Hepatocyte (in vitro differentiated cells): ENCODE measurements around the gene C19orf38. TPM values are rescaled to one million over a fixed set of nuclear protein-coding genes. Genes with fewer than 3 reads are reported as not detected.
A peak's percentile ranks its signal among the peaks of the same experiment; 100 is the strongest.

Source experiments
- DNase-seq: peaks from one replicate; pipeline ENCODE4 v3.0.0-alpha.2; 2016; ENCODE audit warnings: low spot score
- H2AFZ ChIP-seq: fragments of 200-600 bp; sonication (generic); 2 replicates; pipeline ENCODE4 v1.6.0; 2016; ENCODE audit warnings: antibody characterized with exemption, mild to moderate bottlenecking
- H3K27ac ChIP-seq: fragments of 200-600 bp; sonication (generic); 2 replicates; pipeline ENCODE4 v1.5.1; 2016; ENCODE audit warnings: mild to moderate bottlenecking
- H3K27me3 ChIP-seq: fragments of 200-600 bp; sonication (generic); 2 replicates; pipeline ENCODE4 v1.6.1; 2016
- H3K36me3 ChIP-seq: fragments of 200-600 bp; sonication (generic); replicated peaks from 2 replicates; pipeline ENCODE4 v1.5.1; 2016; ENCODE audit warnings: low read depth; ENCODE audit not compliant: insufficient read depth
- H3K4me1 ChIP-seq: fragments of 200-600 bp; sonication (generic); 2 replicates; pipeline ENCODE4 v1.5.1; 2016; ENCODE audit warnings: mild to moderate bottlenecking, moderate library complexity; ENCODE audit not compliant: insufficient read depth
- H3K4me2 ChIP-seq: fragments of 200-600 bp; sonication (generic); 2 replicates; pipeline ENCODE4 v1.6.0; 2016
- H3K4me3 ChIP-seq: fragments of 200-600 bp; sonication (generic); 2 replicates; pipeline ENCODE4 v1.5.1; 2016; ENCODE audit warnings: mild to moderate bottlenecking
- H3K79me2 ChIP-seq: fragments of 200-600 bp; sonication (generic); 2 replicates; pipeline ENCODE4 v1.6.0; 2017; ENCODE audit warnings: mild to moderate bottlenecking
- H3K9me2 ChIP-seq: fragments of 200-600 bp; sonication (generic); replicated peaks from 2 replicates; pipeline ENCODE4 v1.6.0; 2017; ENCODE audit warnings: mild to moderate bottlenecking; ENCODE audit not compliant: insufficient read depth
- H3K9me3 ChIP-seq: fragments of 200-600 bp; sonication (generic); 2 replicates; pipeline ENCODE4 v1.5.1; 2016; ENCODE audit warnings: low read depth, mild to moderate bottlenecking
- H4K20me1 ChIP-seq: fragments of 200-600 bp; sonication (generic); 2 replicates; pipeline ENCODE4 v1.6.0; 2016; ENCODE audit warnings: mild to moderate bottlenecking; ENCODE audit not compliant: insufficient read depth, poor library complexity, severe bottlenecking
- CTCF ChIP-seq: fragments of 200-600 bp; sonication (generic); IDR thresholded peaks from 2 replicates; pipeline ENCODE4 v1.5.1; 2016; ENCODE audit warnings: antibody characterized with exemption, mild to moderate bottlenecking; ENCODE audit not compliant: poor library complexity
- EZH2 ChIP-seq: fragments of 200-600 bp; sonication (generic); IDR thresholded peaks from 2 replicates; pipeline ENCODE4 v1.6.1; 2016; ENCODE audit warnings: antibody characterized with exemption, mild to moderate bottlenecking, borderline replicate concordance
- EZH2phosphoT487 ChIP-seq: fragments of 200-600 bp; sonication (generic); IDR thresholded peaks from one replicate; pipeline ENCODE4 v1.6.1; 2018; ENCODE audit warnings: antibody characterized with exemption, mild to moderate bottlenecking, low read depth, moderate library complexity; ENCODE audit not compliant: unreplicated experiment, severe bottlenecking
- WGBS: methylation state at CpG from one replicate; pipeline ENCODE4 v1.1.6; 2016; ENCODE audit warnings: low lambda C conversion rate; ENCODE audit errors: missing lambda C conversion rate; 5-methylcytosine and 5-hydroxymethylcytosine counted together
- polyA plus RNA-seq: library from polyadenylated mRNA; unstranded; fragments of >200 nt; fragmentation: Nextera tagmentation; extraction: Ambion mirVana; gene quantifications from 2 replicates; pipeline ENCODE4 v1.2.1, GENCODE V29; 2016
- total RNA-seq: library from RNA; depleted of rRNA; stranded (reverse); fragments of >200 nt; gene quantifications from 2 replicates; pipeline ENCODE4 v1.2.3, GENCODE V29; 2014

Gene C19orf38
- total RNA-seq = 3.4 and 3.7 TPM in 2 replicates
- polyA plus RNA-seq = 0.56 and 1.5 TPM in 2 replicates

GRCh38 chr19:10848230-10848856 lies at the start of gene C19orf38:
Gene C19orf38 (plus strand): TSS chr19:10848415. CDS start chr19:10848509, 94 bp downstream.
- Histone ChIP-seq H3K27ac (peak within 1 kb of the TSS; percentile 27), H3K9me3 (no peaks in the 10 kb centered on the region), H3K9me2 (no peaks in the 10 kb centered on the region), H3K4me2 (peak within 1 kb of the TSS; percentile 62), H4K20me1 (no peaks in the 10 kb centered on the region), H3K79me2 (no peaks in the 10 kb centered on the region), H3K4me3 (no peak within 1 kb of the TSS), H3K27me3 (no peaks in the 10 kb centered on the region), H2AFZ (no peak within 1 kb of the TSS), H3K4me1 (no peaks in the 10 kb centered on the region), H3K36me3 (no peaks in the 10 kb centered on the region)
- no peak for DNase-seq
- WGBS = 75% methylated on average over 11 of the region's 14 CpGs
- TF ChIP-seq CTCF (no peak), EZH2 (no peak), EZH2phosphoT487 (no peak)

- no peak for TF ChIP-seq EZH2
- no peak for TF ChIP-seq EZH2phosphoT487
- no peak for TF ChIP-seq CTCF
- no peaks in the 10 kb centered on the region for H3K9me2 ChIP-seq
- H3K79me2 ChIP-seq = no peaks in the 10 kb centered on the region
- H3K27me3 ChIP-seq = no peaks in the 10 kb centered on the region
- H3K4me3 ChIP-seq = no peak overlapping the region
- H4K20me1 ChIP-seq = no peaks in the 10 kb centered on the region
- 93% methylated on average over 9 of the region's 9 CpGs for WGBS
- DNase-seq = no peak
- H3K4me2 ChIP-seq = no peak overlapping the region
- H2AFZ ChIP-seq = no peak overlapping the region
- no peaks in the 10 kb centered on the region for H3K36me3 ChIP-seq
- no peaks in the 10 kb centered on the region for H3K9me3 ChIP-seq
- H3K4me1 ChIP-seq = no peaks in the 10 kb centered on the region
- H3K27ac ChIP-seq = no peak overlapping the region
These were observed 47.7 kb upstream of the C19orf38 start for GRCh38 chr19:10800488-10800887.

GRCh38 chr19:10802479-10802878 lies 45.7 kb upstream of the C19orf38 start:
- DNase-seq = no peak
- Histone ChIP-seq H3K4me3 (no peak overlapping the region), H3K4me2 (no peak overlapping the region), H3K36me3 (no peaks in the 10 kb centered on the region), H3K9me3 (no peaks in the 10 kb centered on the region), H3K27me3 (no peaks in the 10 kb centered on the region), H3K79me2 (no peaks in the 10 kb centered on the region), H2AFZ (no peak overlapping the region), H3K4me1 (no peaks in the 10 kb centered on the region), H3K27ac (no peak overlapping the region), H3K9me2 (no peaks in the 10 kb centered on the region), H4K20me1 (no peaks in the 10 kb centered on the region)
- TF ChIP-seq EZH2 (no peak), CTCF (no peak), EZH2phosphoT487 (no peak)
- WGBS = 100% methylated on average over 5 of the region's 5 CpGs
